HFF-Myc (cell line): ENCODE data around the gene GSTO2.
A peak's percentile ranks its signal among the peaks of the same experiment; 100 is the strongest.

Source experiments
- DNase-seq: peaks from one replicate; pipeline ENCODE4 v3.0.0-alpha.2; 2011; ENCODE audit warnings: low read depth; ENCODE audit errors: extremely low read depth
- H3K4me3 ChIP-seq: replicated peaks from 2 replicates; pipeline ENCODE4 v1.5.1; 2011; ENCODE audit warnings: low read depth, mild to moderate bottlenecking, control low read depth, low read length
- TF ChIP-seq, protein P1 (sequence below): IDR thresholded peaks from 2 replicates; pipeline ENCODE4 v1.5.1; 2012; ENCODE audit warnings: mild to moderate bottlenecking, low read depth, low read length, control low read depth; ENCODE audit errors: missing control alignments

The GSTO2 gene

DNA sequence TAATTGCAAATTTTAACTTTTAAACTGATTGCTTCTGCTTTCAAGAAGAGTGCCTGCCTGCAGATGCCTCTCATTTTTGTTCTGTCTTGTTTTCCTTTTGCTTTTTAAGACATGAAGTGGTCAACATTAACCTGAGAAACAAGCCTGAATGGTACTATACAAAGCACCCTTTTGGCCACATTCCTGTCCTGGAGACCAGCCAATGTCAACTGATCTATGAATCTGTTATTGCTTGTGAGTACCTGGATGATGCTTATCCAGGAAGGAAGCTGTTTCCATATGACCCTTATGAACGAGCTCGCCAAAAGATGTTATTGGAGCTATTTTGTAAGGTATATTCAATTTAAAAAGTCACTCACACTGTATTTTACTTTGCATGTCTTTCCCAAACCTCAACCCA lies 8.8 kb downstream of the GSTO2 start:
- no peak overlapping the region for H3K4me3 ChIP-seq
- TF ChIP-seq, protein P1, sequence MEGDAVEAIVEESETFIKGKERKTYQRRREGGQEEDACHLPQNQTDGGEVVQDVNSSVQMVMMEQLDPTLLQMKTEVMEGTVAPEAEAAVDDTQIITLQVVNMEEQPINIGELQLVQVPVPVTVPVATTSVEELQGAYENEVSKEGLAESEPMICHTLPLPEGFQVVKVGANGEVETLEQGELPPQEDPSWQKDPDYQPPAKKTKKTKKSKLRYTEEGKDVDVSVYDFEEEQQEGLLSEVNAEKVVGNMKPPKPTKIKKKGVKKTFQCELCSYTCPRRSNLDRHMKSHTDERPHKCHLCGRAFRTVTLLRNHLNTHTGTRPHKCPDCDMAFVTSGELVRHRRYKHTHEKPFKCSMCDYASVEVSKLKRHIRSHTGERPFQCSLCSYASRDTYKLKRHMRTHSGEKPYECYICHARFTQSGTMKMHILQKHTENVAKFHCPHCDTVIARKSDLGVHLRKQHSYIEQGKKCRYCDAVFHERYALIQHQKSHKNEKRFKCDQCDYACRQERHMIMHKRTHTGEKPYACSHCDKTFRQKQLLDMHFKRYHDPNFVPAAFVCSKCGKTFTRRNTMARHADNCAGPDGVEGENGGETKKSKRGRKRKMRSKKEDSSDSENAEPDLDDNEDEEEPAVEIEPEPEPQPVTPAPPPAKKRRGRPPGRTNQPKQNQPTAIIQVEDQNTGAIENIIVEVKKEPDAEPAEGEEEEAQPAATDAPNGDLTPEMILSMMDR, result no peak
- no peak for DNase-seq

DNA sequence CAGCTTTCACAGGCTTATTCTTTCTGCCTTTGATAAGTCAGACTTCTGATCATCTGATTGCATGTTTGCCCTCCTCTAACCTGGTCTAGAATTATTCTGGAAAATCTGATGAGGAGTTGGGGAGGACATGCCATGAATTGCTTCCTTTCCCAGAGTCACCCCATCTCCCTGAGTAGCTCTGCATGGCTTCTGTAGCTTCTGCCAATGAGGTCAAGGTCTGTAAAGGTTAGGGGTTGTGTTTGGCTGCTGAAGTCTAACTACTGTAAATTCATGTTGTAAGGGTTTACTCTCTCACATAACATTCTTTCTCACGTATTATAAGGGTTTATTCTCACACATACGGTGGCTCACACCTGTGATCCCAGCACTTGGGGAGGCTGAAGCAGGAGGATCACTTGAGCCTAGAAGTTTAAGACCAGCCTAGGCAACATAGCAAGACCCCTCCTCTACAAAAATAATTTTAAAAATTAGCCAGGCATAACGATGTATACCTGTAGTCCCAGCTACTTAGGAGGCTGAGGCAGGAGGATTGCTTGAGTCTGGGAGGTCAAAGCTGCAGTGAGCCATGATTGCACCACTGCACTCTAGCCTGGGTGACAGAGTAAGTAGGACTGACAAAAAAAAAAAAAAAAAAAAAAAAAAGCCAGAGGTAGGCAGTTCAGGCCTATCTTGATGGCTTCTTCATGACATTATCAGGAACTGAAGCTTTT lies 10.7 kb downstream of the GSTO2 start:
- DNase-seq, result no peak
- H3K4me3 ChIP-seq, result no peak overlapping the region
- TF ChIP-seq, protein P1, result no peak

DNA sequence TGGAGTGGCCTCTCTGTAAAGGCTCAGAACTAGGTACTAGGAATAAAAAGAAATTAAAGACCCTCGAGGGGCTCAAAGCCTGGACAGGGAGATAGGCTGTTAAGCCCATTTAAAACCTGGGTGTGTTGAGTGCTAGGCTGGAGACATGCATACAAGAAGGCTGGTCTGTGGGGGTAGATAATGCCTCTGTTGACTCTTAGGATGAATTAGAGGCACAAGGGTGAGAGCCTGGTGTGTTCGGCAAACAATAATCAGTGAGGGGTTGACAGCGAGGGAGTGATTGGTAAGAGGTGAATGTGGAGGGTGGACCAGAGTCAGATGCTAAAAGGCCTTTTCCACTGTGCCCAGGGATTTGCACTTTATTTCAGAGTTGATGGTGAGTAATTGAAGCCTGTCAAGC lies 12.7 kb downstream of the GSTO2 start:
- H3K4me3 ChIP-seq, result no peak overlapping the region
- TF ChIP-seq, protein P1, result no peak
- DNase-seq, result no peak

DNA sequence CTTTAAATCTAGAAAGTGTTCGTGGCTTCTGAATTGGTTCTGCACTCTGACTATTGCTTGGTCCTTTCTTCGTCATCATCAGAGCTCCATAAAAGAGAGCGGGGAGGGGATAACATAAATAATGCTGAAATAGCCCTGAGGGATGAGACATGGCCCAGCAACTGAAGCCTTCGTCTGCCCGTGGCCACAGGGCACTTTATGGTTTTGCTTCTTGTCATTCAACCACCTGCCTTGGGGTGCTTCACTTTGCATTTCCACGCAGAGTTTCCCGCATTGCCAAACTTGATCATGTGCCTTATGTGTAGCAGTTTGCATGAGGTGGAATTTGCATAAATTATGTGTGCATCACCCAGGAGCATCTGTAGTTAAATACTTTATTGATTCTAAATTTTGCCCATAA lies 15.9 kb downstream of the GSTO2 start:
- no peak overlapping the region for H3K4me3 ChIP-seq
- DNase-seq, result no peak

DNA sequence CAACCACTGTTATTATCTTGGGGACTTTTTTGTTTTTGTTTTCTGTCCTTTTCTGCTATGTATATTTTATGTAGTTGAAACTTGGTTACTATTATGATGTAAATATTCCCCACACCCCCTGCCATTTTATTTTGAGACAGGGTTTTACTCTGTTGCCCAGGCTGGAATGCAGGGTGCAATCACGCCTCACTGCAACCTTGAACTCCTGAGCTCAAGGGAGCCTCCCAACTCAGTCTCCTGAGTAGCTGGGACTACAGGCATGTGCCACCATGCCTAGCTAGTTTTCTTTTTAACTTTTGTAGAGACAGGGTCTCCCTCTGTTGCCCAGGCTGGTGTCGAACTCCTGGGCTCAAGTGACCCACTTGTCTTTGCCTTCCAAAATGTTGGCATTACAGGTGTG lies 18.0 kb downstream of the GSTO2 start:
- no peak overlapping the region for H3K4me3 ChIP-seq
- DNase-seq, result no peak

More for the DNA sequence above, 15.9 kb downstream of the GSTO2 start:
- TF ChIP-seq, protein P1, result no peak

DNA sequence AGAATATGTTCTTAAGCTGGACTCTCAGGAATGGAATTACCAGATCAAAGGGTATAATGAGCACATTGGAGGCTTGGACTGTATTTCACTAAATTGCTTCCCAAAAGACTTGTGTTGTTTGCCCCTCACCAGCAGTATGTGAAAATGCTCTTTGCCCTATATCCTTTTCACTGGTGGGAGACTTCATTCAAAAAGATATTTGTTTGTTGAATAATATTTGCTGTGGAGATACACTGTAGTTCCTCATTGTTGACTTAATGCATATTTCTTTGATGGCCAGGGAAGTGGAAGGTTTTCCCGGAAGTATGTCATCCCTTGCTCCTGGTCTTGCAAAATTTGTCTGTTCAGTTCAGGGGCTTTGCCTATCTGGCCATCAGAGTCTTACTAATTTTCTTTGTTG lies 19.4 kb downstream of the GSTO2 start:
- no peak for DNase-seq
- TF ChIP-seq, protein P1, result no peak
- no peak overlapping the region for H3K4me3 ChIP-seq

More for the DNA sequence above, 18.0 kb downstream of the GSTO2 start:
- TF ChIP-seq, protein P1, result no peak

DNA sequence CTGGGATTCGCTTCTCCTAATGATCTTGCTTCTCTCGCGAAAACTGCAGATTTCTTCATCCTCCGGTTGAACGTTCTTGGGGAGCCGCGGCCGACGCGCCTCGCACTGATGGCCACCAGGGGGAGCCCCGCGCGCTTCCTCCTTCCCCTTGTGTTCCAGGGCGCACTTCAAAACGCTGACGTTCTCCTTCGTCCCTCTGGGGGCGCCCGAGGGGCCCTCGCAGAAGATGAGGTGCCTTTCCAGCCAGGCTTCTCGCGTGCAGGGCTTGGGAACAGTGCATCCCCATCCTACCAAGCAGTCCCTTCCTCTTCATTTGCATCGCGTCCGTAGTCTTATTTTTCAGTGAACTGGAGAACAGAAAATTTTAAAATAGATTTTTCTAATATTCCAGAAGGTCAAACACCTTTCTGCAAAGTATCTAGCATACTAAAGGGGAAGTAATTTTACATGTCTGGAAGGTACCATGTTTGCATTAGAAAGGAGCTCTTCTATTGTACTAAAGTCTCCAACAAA lies 22.5 kb downstream of the GSTO2 start:
- TF ChIP-seq, protein P1, result peak; percentile 100
- peak; percentile 56 for DNase-seq
- no peak overlapping the region for H3K4me3 ChIP-seq
